ENCODE measurements around the gene SIPA1L3.
A peak's percentile ranks its signal among the peaks of the same experiment; 100 is the strongest.

SIPA1L3 gene

DNA sequence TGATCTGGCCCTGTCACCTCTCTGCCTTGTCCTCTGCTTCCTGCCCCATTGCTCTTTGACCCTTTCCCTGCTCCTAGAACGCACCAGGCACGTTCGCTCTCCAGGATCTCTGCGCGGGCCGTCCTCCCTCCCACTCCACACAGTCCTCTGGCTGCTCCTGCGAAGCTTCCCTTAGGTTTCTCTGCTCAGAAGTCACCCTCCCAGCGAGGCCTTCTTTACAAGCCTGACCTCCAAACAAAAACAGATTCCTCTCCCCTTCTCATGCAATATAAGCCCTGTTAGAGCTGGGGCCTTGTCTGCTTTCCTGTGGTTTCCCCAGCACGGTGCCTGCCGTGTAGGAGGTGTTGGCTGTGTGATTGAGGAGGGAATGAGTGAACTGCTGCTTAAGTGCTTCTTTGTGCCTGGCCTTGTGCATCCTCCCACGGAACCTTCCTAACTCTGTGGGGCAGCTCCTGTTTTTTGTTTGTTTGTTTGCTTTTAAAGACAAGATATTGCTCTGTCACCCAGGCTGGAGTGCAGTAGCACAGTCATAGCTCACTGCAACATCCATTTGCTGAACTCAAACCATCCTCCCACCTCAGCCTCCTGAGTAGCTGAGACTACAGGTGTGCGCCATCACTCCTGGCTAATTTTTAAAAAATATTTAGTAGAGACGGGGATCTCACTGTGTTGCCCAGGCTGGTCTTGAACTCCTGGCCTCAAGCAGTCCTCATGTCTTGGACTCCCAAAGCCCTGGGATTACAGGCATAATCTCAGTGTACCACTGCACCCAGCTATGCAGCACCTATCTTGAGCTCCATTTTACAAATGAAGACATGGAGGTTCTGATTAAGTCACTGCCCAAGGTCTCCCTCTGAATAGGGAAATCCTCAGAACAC, 82.0 kb downstream of the SIPA1L3 start:
- no peak overlapping the region for H3K4me3 ChIP-seq (ENCODE audit: low read depth, low read length)
- DNase-seq (ENCODE audit: low read depth), result peak; percentile 65
- TF ChIP-seq, protein P1, sequence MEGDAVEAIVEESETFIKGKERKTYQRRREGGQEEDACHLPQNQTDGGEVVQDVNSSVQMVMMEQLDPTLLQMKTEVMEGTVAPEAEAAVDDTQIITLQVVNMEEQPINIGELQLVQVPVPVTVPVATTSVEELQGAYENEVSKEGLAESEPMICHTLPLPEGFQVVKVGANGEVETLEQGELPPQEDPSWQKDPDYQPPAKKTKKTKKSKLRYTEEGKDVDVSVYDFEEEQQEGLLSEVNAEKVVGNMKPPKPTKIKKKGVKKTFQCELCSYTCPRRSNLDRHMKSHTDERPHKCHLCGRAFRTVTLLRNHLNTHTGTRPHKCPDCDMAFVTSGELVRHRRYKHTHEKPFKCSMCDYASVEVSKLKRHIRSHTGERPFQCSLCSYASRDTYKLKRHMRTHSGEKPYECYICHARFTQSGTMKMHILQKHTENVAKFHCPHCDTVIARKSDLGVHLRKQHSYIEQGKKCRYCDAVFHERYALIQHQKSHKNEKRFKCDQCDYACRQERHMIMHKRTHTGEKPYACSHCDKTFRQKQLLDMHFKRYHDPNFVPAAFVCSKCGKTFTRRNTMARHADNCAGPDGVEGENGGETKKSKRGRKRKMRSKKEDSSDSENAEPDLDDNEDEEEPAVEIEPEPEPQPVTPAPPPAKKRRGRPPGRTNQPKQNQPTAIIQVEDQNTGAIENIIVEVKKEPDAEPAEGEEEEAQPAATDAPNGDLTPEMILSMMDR (conservative IDR thresholded peaks at IDR 0.05; ENCODE audit: low read depth, low read length), result no peak

DNA sequence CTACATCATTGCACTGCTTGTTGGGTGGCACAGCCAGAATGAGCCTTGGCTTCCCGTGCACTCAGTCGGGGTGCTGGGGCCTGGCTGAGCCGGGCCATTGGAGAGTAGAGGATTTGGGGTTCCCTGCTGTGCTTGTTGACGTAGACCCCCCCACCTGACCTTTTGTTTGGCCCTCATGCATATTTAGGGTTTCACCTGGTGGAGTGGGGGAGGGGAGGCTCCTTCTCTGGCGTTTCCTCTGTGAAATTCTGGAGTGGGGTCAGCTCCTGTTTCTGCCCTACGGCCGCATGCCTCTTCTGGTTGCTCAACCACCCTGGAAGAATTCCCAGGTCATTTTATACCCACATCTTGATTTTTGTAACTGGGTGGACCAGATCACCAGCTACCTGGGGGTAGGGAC, 82.8 kb downstream of the SIPA1L3 start:
- TF ChIP-seq, protein P1 (conservative IDR thresholded peaks at IDR 0.05; ENCODE audit: low read depth, low read length), result no peak
- DNase-seq (ENCODE audit: low read depth), result no peak
- H3K4me3 ChIP-seq (ENCODE audit: low read depth, low read length), result no peak overlapping the region

DNA sequence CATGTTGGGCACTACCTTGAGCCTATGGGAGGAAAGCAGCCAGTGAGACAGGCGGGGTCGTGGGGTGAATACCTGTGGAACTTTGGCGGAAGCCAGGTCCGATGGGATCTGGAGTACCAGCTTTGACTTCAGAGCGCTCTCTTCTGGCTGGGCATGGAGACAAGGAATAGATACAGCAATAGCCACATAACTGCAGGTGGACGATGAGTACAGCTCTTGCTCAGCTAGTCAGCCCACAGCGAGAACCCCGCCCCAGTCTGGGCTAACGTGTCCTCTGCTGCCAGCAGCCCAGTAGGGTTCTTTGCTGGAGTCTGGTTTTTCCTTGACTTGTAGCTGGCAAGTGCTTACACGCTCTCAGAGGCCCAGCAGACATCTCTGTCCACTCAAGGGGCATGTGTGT, 83.4 kb downstream of the SIPA1L3 start:
- TF ChIP-seq, protein P1 (conservative IDR thresholded peaks at IDR 0.05; ENCODE audit: low read depth, low read length), result no peak
- no peak overlapping the region for H3K4me3 ChIP-seq (ENCODE audit: low read depth, low read length)
- DNase-seq (ENCODE audit: low read depth), result peak; percentile 28

DNA sequence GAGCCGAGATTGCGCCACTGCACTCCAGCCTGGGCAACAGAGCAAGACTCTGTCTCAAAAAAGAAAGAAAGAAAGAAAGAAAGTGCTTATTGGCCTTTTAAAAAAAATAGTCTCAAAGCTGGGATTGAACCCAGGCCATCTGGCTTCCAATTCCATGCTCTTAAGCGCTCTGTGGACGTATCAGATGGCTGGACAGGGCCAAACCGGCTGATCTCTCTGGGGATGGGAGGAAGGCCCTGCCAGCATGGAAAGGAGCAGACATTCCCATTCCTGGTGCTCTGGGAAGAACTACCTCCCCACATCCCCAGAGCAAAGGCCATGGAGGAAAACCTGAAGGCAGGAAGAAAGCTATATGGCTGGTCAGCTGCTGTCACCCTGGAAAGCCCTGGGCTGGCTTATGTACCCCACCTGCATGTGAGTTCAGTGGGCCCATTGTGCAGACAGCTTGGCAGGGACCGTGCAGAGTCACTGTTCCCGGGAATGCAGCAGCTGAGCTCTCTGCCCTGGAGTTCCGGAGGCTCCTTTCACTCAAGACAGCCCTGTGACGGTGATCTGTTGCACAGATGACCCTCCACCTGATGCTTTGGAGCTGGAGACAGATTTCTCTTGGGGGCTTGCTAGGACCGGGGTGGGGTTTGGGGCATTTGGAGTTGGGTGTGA, 84.3 kb downstream of the SIPA1L3 start:
- DNase-seq (ENCODE audit: low read depth), result no peak
- no peak overlapping the region for H3K4me3 ChIP-seq (ENCODE audit: low read depth, low read length)
- TF ChIP-seq, protein P1 (conservative IDR thresholded peaks at IDR 0.05; ENCODE audit: low read depth, low read length), result no peak

DNA sequence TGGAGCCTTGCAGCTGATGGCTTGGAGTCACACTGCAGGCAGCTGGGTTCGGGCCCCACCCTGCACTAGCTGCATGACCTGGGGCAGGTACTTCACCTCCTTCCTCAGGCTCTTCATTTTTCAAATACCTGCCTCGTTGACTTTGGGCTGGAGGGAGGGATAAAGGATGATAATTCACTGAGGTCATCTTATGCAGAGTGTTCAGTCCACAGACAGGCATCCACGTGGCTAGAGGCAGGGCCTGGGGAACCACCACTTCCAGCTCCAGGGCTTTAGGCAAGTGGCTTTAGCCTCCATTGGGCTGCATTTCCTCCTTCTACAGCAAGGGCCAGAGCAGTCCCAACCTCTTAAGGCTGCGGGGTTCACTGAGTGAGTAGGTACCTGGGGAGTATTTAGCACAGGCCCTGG, 84.8 kb downstream of the SIPA1L3 start:
- peak; percentile 35 for DNase-seq (ENCODE audit: low read depth)
- TF ChIP-seq, protein P1 (conservative IDR thresholded peaks at IDR 0.05; ENCODE audit: low read depth, low read length), result peak; percentile 7

DNA sequence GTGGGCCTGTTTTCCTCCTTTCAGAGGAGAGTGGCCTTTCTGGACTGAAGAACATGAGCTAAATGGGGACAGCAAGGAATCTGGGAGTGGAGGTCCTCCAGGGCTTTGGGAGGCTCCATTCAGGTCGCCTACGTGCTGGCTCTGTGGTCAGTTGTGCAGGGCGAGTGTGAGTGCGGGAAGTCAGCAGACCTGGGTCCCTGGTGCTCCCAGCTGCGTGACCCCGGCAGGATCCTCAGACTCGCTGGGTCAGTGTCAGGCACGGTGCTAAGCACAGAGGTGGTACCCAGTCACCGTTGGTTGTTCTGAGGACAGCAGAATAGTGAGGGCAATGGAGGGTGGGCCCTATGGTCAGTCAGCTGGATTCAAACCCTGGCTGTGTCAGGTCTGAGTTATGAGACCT, 85.8 kb downstream of the SIPA1L3 start:
- H3K4me3 ChIP-seq (ENCODE audit: low read depth, low read length), result no peak overlapping the region
- no peak for DNase-seq (ENCODE audit: low read depth)
- TF ChIP-seq, protein P1 (conservative IDR thresholded peaks at IDR 0.05; ENCODE audit: low read depth, low read length), result no peak

More for the DNA sequence above, 84.8 kb downstream of the SIPA1L3 start:
- H3K4me3 ChIP-seq (ENCODE audit: low read depth, low read length), result no peak overlapping the region

Measured in choroid plexus epithelial cell (primary cell).